Measurements from ENCODE around the gene TP53RK.

DNA sequence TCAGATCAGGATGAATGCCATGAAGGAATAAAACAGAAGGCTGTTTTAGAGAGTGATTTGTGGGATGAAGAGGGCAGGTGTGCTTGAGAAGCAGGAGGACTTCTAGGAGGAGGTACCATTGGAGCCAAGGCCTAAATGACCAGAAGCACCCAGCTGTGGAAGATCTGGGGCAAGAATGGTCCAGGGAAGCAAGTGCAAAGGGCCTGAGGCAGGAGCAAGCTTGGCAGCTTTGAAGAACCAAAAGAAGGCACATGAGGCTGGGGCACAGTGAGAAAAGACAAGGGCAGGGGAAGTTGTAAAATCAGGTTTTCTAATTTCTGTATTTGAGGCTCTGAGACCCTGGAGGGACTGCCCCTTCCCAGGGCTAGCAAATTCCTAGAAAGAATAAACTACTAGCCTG, 47.8 kb downstream of the TP53RK start:
- TF ChIP-seq, protein P1, sequence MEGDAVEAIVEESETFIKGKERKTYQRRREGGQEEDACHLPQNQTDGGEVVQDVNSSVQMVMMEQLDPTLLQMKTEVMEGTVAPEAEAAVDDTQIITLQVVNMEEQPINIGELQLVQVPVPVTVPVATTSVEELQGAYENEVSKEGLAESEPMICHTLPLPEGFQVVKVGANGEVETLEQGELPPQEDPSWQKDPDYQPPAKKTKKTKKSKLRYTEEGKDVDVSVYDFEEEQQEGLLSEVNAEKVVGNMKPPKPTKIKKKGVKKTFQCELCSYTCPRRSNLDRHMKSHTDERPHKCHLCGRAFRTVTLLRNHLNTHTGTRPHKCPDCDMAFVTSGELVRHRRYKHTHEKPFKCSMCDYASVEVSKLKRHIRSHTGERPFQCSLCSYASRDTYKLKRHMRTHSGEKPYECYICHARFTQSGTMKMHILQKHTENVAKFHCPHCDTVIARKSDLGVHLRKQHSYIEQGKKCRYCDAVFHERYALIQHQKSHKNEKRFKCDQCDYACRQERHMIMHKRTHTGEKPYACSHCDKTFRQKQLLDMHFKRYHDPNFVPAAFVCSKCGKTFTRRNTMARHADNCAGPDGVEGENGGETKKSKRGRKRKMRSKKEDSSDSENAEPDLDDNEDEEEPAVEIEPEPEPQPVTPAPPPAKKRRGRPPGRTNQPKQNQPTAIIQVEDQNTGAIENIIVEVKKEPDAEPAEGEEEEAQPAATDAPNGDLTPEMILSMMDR (IDR thresholded peaks at IDR 0.05; ENCODE audit: poor library complexity, severe bottlenecking) = no peak
- TF ChIP-seq EZH2 (IDR thresholded peaks at IDR 0.05; ENCODE audit: borderline replicate concordance, insufficient read depth, low read length, poor library complexity, severe bottlenecking) (no peak), EP300 (conservative IDR thresholded peaks at IDR 0.05; ENCODE audit: poor library complexity, severe bottlenecking) (no peak), SMC3 (conservative IDR thresholded peaks at IDR 0.05; ENCODE audit: poor library complexity) (no peak), RAD21 (conservative IDR thresholded peaks at IDR 0.05) (no peak), MXI1 (conservative IDR thresholded peaks at IDR 0.05; ENCODE audit: poor library complexity, severe bottlenecking) (no peak), TAF1 (IDR thresholded peaks at IDR 0.05; ENCODE audit: low read depth) (no peak), POLR2AphosphoS5 (IDR thresholded peaks at IDR 0.05) (no peak)
- TF ChIP-seq, protein P2, sequence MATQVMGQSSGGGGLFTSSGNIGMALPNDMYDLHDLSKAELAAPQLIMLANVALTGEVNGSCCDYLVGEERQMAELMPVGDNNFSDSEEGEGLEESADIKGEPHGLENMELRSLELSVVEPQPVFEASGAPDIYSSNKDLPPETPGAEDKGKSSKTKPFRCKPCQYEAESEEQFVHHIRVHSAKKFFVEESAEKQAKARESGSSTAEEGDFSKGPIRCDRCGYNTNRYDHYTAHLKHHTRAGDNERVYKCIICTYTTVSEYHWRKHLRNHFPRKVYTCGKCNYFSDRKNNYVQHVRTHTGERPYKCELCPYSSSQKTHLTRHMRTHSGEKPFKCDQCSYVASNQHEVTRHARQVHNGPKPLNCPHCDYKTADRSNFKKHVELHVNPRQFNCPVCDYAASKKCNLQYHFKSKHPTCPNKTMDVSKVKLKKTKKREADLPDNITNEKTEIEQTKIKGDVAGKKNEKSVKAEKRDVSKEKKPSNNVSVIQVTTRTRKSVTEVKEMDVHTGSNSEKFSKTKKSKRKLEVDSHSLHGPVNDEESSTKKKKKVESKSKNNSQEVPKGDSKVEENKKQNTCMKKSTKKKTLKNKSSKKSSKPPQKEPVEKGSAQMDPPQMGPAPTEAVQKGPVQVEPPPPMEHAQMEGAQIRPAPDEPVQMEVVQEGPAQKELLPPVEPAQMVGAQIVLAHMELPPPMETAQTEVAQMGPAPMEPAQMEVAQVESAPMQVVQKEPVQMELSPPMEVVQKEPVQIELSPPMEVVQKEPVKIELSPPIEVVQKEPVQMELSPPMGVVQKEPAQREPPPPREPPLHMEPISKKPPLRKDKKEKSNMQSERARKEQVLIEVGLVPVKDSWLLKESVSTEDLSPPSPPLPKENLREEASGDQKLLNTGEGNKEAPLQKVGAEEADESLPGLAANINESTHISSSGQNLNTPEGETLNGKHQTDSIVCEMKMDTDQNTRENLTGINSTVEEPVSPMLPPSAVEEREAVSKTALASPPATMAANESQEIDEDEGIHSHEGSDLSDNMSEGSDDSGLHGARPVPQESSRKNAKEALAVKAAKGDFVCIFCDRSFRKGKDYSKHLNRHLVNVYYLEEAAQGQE (IDR thresholded peaks at IDR 0.05; ENCODE audit: borderline replicate concordance) = no peak
